ENCODE measurements around the gene ABTB1.

DNA sequence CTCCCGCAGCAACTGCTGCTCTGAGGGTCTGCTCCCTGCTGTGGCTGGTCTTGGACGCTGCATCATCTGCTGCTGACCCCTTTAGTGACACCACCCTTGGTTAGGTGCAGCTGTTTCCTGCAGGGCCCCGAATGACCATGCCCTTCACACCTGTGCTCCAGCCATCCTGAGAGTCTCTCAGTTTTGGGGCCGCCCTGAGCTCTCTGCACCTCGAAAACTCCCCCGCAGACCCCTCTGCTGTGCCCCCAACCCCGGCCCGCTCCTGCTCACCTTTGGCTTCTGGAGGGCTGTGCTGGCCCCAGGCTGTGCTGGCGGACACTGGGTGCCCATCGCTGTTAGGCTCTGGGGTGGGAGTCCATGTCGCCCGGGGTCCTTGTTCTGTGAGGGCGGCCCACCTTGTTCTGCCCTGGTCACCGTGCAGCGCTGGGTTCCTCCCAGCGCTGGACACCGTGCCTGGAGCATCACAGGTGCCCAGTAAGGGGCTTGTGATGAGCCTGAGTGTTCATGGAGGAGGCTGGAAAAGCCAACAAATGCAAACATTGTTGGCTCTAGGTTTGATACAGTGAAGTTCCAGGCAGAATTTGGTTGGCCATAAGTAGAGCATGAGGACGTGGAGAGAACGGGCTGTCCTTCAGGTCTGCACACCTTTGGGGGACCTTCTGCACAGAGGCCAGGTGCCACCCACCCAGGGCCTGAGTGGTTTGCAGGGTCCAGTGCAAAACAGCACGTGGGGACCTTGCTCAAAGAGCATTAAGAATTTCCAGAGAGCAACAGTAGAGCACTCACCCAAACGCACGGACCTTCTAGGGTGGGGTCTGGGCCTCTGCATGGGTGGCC lies 12.3 kb downstream of the ABTB1 start:
- no peak for TF ChIP-seq POLR2AphosphoS5 (IDR thresholded peaks at IDR 0.05; ENCODE audit: low read depth, low read length)
- no peak for TF ChIP-seq POLR2A (IDR thresholded peaks at IDR 0.05; ENCODE audit: low read depth, low read length)
- no peak for TF ChIP-seq SPI1 (IDR thresholded peaks at IDR 0.05; ENCODE audit: low read depth, low read length)
- no peak for TF ChIP-seq TAF1 (IDR thresholded peaks at IDR 0.05; ENCODE audit: low read depth, low read length)

Measured in GM12891 (cell line).